ENCODE data around the gene MACROD1.

The MACROD1 gene

DNA sequence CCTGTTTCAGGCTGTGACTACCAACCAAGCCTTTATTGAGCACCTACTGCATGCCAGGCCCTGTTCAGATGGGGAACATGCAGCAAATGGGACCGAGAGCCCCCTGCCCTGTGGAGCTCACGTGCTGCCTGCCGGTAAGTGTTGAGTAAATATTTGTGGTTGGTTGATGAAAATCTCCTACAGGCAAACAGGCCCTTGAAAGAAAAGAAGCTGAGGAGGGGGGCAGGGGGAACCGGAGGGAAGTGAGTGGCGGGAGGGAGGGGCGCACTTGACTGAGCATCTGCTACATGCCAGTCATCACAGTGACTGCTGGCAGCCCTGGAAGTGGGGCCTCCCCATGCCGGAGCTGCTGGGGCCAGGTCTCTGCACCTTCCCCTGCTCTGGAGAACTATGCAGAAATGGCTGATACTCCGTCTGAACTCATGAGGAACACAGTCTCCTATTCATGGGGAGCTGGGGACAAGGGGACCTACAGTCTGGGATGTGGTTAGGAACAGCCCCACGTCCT lies 34.2 kb downstream of the MACROD1 start:
- in situ Hi-C loops (cut with MboI; ENCODE audit: low sequenced_read_pairs) = no loop called here

DNA sequence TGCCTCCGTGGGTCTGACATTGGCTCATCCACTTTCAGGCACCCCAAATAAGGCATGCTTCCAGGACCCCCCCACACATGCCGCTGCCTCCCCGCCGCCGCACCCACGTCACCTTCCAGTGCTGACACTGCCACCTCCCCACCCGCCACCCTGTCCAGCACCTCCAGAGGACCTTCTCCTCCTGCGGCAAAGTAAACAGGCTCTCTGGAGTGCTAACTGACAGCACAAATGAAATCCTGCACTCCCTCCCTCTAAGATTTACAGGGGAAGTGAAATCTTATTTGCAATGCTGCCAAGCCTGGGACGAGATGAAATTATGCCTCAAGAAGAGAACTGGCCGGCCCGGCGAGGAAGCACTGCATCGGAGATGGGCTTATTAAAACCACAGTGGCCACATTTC lies 35.3 kb downstream of the MACROD1 start:
- in situ Hi-C loops (cut with MboI; ENCODE audit: low sequenced_read_pairs) = no loop called here

DNA sequence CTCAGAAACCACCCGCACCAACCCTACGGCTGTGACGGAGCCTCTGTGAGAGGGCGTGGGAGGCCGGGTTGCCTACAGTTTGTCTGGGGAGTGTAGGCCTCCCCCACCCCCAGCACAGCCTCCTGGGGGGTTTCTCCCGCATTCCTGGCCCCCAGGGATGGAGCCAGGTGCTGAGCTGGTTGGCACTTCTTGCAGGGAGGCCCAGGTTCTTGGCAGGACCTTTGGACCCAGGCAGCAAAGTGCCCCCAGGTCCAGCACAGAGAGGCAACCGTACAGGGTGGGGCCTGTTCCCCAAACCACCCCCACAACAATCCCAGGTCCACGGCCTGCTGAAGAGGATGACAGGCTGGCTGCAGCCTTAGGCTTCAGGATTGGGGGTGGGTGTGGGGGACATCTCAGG lies 36.5 kb downstream of the MACROD1 start:
- in situ Hi-C loops (cut with MboI; ENCODE audit: low sequenced_read_pairs) = no loop called here

DNA sequence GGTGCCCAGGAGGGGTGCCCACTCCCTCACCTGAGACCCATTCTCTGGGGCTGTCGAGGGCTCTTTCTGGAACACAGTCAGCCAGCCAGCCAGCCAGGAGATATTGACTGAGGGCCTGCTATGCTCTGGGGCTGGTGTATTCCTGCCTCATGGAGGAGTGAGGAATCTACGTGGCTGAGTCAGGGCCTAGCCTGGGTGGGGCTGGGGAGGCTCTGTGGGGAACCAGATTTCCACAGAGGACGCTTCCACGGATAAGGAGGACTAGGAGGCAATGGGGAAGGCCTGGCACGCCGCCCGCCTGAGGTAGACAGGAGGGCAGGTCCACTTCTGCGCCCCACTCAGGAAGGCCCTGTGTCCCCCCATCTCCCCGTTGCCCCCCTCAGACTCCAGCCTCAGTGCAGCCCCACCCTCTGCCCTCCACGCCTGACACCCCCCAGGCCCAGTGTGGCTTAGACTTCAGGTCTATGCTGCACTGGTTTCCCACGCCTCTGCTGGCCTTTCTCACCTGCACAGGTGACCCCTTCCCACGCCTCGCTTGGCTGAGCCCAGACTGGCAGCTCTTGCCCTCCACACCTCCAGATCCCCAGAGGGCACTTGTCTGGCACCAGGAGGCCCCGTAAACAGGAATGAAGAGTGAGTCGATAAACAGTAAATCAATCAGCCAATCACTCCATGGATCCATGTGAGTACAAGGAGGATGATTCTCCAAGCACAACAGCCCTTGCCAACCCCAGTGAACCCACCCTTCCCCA lies 37.5 kb downstream of the MACROD1 start:
- in situ Hi-C loops (cut with MboI; ENCODE audit: low sequenced_read_pairs) = no loop called here

- in situ Hi-C loops (cut with MboI; ENCODE audit: low sequenced_read_pairs) = no loop called here
These were observed 38.4 kb downstream of the MACROD1 start for GRCh38 chr11:64127267-64128072.

GRCh38 chr11:64126796-64127195 lies 39.1 kb downstream of the MACROD1 start:
- in situ Hi-C loops (cut with MboI; ENCODE audit: low sequenced_read_pairs) = no loop called here

DNA sequence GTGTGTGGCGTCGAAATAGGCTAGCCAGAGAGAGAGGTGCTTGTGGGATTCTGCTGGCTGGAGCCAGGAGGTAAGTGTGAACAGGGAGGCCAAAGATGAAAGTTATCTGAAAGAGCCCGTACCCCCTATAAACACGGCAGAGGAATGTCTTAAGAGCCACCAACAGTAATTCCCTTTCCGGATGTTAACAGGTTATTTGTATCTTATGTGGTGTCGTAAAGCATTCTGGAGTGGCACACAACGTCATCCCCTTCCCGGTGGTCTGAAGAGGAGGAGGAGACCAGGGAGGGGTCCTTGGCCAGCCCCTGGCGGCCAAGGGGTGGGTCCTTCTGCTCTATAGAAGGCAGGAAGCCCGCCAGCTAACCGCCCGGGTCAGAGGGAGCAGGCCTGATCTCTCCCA lies 39.5 kb downstream of the MACROD1 start:
- in situ Hi-C loops (cut with MboI; ENCODE audit: low sequenced_read_pairs) = no loop called here

- in situ Hi-C loops (cut with MboI; ENCODE audit: low sequenced_read_pairs) = no loop called here
These were observed 40.2 kb downstream of the MACROD1 start for GRCh38 chr11:64125676-64126075.

GRCh38 chr11:64124147-64124546 lies 41.8 kb downstream of the MACROD1 start:
- in situ Hi-C loops (cut with MboI; ENCODE audit: low sequenced_read_pairs) = no loop called here

- in situ Hi-C loops (cut with MboI; ENCODE audit: low sequenced_read_pairs) = no loop called here
These were observed 42.2 kb downstream of the MACROD1 start for GRCh38 chr11:64123679-64124078.

DNA sequence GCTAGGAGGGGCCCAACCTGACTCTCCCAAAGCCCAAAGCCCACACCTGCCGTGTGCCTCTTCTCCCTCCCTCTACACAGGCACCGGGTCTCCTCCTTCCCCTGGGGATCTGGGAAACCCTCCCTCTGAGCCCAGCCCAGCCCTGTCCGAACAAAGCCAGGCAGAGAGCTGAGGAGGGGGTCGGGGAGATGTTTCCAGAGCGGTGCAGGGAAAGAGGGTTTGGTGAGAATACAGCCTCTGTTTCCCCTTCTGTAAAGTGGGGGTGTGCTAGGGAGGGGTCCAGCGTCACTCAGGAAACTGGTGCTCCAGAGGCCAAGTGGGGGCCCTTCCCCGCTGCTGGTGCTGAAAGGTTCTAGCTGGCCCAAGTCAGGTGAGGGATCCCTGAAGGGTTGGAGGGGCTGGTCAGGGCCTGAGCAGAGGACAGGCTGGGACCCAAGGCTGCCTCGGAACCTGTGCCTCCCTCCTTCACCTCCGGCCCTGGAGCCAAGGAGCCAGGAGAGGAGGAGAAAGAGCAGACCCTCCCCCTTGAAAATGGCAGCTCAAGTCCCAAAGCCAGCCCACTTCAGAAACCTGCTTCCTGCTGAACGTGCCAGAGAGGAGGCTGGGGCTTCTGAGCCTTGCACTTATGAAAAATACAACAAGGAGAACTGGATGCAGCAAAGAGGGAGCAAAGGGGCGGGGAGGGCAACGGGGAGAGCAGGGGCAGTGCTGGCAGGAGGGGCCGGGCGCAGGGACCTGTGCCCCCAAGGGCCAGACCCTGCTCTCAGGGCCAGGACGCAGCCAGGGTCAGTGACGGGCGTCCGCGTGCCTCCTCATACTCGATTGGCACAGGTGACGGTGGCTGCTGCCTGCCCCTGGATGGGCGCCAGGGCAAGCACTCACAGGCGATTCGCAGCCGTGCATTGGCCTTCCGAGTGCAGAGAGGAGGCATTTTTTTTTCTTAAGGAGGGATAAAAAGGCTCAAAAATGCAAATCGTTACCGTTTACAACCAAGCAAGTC lies 43.2 kb downstream of the MACROD1 start:
- in situ Hi-C loops (cut with MboI; ENCODE audit: low sequenced_read_pairs) = no loop called here

DNA sequence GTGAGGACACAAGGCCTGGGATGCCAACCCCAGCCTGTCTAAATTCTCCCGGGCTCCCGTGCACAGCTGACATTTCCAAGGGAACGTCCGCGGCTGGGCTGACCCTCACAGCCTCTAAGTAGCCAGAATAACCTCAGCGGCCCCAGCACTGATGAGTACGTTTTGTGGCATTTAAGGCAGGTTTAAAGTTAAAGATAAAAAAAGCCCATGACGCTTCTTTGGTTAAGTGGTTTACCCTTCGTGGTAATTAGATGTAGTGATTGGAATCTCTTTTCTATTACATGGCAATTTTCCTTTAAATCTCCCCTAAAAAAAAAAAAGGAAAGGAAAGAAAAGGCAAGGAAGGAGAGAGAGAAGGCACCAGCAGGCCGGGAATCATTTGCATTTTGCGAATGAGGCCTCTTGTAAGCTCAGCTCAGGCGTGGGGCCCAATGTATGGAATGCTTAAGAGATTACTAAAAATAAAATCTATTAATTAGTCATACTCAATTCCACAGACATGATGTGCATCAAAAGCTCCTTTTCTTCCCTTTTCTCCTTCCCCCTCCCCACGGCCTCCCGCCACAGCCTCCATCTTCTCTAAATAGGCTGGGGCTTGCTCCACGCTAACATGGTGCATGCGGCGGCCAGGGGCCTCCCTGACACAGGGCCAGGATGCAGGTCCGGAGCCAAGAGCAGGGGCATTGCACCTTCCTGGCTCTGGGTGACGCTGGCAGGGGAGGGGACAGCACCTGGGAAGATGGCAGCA lies 44.1 kb downstream of the MACROD1 start:
- in situ Hi-C loops (cut with MboI; ENCODE audit: low sequenced_read_pairs) = no loop called here

GRCh38 chr11:64120951-64121569 lies 44.9 kb downstream of the MACROD1 start:
- in situ Hi-C loops (cut with MboI; ENCODE audit: low sequenced_read_pairs) = no loop called here

- in situ Hi-C loops (cut with MboI; ENCODE audit: low sequenced_read_pairs) = no loop called here
These were observed 46.2 kb downstream of the MACROD1 start for GRCh38 chr11:64119700-64120099.

- in situ Hi-C loops (cut with MboI; ENCODE audit: low sequenced_read_pairs) = no loop called here
These were observed 46.8 kb downstream of the MACROD1 start for GRCh38 chr11:64118876-64119665.

DNA sequence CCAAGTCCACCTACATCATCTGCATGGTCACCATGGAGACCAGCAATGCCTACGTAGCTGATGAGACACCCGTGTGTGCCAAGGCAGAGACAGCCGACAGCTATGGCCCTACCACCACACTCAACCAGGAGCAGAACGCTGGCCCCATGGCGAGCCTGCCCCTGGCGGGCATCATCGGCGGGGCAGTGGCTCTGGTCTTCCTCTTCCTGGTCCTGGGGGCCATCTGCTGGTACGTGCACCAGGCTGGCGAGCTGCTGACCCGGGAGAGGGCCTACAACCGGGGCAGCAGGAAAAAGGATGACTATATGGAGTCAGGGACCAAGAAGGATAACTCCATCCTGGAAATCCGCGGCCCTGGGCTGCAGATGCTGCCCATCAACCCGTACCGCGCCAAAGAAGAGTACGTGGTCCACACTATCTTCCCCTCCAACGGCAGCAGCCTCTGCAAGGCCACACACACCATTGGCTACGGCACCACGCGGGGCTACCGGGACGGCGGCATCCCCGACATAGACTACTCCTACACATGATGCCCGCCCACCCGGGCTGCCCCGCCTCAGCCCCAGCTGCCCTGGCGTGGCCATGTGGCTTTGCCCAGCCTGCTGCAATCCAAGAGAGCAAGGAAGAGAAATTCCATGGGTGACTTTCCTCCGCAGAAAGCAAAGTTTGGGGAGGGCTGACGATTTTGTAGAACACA lies 48.0 kb downstream of the MACROD1 start:
- in situ Hi-C loops (cut with MboI; ENCODE audit: low sequenced_read_pairs) = no loop called here

- in situ Hi-C loops (cut with MboI; ENCODE audit: low sequenced_read_pairs) = no loop called here
These were observed 50.1 kb downstream of the MACROD1 start for GRCh38 chr11:64115531-64116522.

Measured in hTERT RPE-1 (cell line).